ENCODE results near the gene LRWD1.
A peak's percentile ranks its signal among the peaks of the same experiment; 100 is the strongest.
"Not testable (repeated sequence)": the region's sequence is repeated elsewhere in the genome, so short reads cannot be mapped to it uniquely, and the experiment has no call there.

LRWD1 gene

DNA sequence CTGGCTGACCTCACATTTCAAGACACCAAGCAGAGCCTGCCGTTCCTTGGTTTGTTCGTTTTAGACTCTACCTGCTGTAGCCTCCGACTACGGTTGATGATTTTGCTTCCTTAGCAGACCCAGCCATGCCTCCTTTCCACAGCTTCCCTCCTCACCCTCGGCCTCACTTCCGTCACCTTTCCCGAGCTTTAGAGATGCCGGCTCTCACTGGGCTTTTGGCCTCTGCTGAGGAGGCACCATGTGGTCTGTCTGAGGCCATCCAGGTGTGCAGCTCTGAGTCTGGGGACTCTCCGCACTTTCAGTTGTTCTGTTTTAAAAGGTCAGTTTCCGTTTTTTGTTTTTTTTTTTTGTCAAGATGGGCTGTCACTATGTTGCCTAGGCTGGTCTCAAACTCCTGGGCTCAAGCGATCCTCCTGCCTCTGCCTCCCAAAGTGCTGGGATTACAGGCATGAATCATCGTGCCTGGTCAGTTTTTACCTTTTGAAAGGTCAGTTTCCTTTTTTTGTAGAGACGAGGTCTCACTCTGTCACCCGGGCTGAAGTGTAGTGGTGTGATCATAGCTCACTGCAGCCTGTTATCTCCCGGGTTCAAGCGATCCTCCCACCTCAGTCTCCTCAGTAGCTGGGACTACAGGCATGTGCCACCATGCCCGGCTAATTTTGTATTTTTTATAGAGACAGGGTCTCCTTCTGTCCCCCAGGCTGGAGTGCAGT is 19.7 kb upstream of the LRWD1 start:
- DNase-seq, result no peak

DNA sequence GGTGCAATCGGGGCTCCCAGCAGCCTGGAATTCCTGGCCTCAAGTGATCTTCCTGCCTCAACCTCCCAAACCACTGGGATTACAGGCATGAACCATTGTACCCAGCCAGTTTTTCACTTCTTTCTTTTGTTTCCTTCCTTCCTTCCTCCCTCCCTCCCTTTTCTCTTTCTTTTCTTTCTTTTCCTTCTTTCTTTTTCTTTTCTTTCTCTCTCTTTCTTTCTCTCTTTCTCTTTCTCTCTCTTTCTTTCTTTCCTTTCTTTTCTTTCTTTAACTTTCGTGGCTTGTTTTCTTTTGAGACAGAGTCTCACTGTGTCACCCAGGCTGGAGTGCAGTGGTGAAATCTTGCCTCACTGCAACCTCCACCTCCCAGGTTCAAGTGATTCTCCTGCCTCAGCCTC is 19.1 kb upstream of the LRWD1 start:
- DNase-seq, result no peak

DNA sequence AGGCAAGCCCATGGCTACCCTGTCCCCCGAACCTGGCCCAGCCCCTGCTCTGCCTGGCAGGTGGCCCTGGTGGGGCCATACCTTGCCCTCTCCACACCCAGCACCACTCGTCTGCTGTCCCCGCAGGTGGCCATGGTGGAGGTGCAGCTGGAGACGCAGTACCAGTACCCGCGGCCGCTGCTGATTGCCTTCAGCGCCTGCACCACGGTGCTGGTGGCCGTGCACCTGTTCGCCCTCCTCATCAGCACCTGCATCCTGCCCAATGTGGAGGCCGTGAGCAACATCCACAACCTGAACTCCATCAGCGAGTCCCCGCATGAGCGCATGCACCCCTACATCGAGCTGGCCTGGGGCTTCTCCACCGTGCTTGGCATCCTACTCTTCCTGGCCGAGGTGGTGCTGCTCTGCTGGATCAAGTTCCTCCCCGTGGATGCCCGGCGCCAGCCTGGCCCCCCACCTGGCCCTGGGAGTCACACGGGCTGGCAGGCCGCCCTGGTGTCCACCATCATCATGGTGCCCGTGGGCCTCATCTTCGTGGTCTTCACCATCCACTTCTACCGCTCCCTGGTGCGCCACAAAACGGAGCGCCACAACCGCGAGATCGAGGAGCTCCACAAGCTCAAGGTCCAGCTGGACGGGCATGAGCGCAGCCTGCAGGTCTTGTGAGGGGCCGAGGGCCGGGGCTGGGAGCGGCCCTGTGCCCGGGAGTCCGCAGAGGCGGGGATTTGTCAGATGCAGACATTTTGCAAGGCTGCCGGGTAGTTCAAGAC is 18.2 kb upstream of the LRWD1 start:
- DNase-seq, result no peak

DNA sequence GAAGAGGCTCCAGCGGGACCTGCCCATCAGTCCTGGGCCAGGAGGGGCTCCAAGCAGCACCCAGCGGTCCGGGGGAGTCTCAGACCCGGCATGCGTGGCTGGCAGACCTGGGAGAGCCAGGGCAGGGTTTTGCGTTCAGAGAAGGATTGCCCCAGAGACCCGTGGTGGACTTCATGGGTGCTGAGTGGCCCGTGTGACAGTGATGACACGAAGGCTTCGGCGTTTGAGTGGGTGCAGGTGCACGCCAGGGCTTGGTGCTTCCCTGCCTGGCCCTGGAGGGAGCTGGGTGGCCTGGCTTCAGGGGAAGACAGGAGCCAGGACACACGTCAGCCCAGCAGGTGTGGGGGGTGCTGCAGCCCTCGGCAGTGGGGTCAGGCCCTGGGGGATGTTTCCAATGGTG is 17.5 kb upstream of the LRWD1 start:
- DNase-seq, result no peak

DNA sequence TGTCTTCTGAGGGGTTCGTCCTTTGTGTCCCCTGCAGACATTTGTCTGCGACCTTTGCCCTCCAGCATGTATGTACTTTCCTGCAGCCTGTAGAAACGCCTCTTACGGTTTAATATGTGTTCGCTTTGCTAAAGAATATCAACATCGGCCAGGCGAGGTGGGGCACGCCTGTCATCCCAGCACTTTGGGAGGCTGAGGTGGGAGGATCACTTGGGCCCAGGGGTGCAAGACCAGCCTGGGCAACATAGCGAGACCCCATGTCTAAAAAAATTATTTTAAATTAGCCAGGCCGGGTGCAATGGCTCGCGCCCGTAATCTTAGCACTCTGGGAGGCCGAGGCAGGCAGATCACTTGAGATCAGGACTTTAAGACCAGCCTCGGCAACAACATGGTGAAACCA is 15.6 kb upstream of the LRWD1 start:
- no peak for DNase-seq

DNA sequence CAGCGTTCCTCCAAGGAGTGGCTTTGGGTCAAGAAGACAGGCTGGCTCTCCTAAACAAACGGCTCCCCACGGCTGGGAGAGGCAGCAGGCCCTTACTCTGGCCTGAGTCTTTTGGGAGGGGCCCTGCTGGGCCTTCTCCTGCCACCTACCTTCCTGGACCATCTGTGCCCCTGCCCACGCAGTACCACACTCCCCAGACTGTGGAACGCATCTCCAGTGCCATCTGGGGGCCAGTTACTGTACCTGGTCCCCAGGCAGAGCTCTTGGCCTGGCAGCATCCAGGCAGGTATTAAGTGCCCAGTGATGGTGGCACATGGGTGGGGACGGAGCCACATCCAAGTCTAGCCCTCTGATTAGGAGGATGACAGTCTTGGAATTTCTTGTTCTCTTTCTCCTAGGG is 14.5 kb upstream of the LRWD1 start:
- DNase-seq, result peak; percentile 47 to 69

DNA sequence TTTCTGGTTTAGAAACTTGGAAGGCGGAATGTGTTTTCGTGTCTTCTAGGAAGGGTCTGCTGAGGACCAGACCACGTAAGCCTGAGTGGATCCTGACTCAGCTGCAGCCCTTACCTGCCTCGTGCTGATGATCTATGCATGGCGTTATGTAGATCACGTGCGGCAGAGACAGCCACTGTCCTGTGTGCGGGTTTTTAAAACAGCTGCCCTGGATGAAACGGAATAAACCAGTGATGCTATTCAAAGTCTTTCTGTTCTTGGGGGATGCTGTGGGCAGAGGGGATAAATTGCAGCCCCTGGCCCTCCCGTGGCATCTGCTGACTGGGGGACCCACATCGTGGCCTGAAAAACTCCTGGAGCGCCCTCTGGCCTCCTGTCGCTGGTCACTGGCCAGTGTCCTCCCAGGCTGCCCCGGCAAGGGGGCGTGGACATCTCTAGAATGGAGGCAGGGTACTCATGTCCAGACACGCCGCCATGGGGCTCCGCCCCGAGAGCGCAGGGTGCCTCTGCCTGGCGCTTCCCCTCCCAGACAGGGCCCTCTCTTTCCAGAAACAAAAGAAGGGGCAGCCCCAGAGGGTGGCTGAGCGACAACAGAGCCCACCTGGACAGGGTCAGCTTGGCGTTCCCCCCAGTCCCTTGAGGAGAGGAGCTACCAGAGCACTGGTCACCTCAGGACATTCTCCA is 13.3 kb upstream of the LRWD1 start:
- no peak for DNase-seq

DNA sequence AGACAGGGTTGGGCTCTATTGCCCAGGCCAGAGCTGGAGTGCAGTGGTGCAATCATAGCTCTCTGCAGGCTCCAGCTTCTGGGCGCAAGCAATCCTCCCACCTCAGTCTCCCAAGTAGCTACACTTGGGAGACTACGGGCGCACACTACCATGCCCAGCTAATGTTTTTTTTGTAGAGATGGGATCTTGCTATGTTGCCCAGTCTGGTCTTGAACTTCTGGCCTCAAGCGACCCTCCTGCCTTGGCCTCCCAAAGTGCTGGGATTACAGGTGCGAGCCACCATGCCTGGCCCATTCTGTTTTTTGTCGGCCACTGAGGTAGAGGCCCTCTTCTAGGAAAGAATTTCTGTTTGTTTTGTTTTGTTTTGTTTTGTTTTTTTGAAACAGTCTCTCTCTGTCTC is 12.3 kb upstream of the LRWD1 start:
- DNase-seq, result no peak

DNA sequence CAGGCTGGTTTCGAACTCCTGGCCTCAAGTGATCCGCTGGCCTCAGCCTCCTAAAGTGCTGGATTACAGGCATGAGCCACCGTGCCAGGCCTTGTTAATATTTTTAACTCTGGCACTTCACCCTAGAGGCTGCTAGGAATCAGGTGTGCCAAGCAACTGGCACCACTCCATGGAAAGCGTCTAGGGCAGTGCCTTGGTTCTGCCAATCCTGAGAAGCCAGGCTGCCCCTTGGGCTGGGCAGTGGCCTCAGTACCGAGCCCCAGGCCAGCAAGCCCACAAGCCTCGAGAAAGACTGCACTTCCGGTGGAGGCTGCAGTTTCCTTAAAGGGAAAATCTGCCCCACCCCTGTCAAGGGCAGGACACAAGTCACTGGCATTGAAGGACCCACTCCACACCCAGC is 11.5 kb upstream of the LRWD1 start:
- peak; percentile 26 to 59 for DNase-seq

DNA sequence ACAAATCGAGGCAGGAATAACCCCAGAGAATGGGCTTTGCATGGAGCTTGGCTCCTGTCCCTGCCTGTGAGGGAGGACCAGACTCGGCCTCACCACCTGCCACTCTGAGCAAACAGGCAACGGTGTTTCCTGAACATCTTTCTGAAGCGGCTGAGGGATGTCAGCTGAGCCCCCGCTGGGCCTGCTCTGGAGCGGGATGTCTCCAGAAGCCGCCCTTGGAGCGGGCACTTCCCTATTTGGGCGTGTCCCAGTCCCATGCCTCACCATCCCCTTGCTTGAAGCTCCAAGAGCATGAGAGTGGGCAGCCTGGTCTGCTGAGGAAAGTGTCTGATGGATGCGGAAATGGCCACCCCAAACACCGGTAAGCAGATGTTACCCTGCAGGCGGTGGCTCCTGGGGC is 10.3 kb upstream of the LRWD1 start:
- peak in 1 of 2 experiments; percentile 10 for DNase-seq

DNA sequence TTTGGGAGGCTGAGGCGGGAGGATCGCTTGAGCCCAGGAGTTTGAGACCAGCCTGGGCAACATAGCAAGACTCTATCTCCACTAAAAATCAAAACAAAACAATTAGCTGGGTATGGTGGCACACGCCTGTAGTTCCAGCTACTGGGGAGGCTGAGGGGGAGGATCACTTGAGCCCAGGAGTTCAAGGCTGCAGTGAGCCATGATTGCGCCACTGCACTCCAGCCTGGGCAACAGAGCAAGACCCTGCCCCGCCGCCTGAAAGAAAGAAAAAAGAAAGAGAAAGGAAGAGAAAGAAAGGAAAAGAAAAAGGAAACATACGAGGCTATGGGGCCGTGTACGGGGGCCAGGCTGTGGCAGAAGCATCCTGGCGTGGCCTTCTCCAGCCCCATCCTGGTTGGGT is 9.9 kb upstream of the LRWD1 start:
- DNase-seq, result not testable (repeated sequence)

DNA sequence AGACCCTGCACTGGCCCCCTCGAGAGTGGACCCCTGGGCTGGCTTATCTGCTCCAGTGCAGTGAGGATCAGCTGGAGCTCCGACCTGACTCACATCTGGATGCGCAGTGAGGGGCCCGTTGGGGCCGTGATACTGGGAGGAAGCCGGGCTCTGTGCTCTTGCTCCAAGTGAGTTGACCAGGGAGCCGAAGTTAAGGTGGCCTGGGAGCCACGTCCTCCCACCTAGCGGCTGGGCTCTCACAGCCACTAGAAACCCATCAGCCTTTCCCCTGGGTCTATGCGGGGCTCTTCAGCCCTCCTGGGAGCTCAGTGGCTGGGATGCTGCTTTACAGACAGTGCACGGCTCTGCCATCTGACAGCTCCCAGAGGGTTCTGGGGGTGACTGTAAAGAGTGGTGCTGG is 9.2 kb upstream of the LRWD1 start:
- DNase-seq, result no peak

DNA sequence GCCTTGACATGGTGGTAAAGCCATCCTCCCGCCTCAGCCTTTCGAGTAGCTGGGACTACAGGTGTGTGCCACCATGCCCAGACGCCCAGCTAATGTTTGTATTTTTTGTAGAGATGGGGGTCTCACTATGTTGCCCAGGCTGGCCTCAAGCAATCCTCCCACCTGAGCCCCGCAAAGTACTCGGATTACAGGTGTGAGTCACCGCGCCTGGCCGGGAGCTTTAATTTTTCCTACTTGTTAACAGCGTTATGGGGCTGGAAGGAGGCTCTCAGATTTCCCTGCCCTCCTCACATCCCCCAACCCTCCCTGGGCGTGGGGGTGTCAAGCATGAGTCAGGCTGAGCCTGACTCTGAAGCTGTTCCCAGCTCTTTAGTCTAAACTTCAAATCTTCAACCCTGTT is 8.5 kb upstream of the LRWD1 start:
- no peak for DNase-seq

DNA sequence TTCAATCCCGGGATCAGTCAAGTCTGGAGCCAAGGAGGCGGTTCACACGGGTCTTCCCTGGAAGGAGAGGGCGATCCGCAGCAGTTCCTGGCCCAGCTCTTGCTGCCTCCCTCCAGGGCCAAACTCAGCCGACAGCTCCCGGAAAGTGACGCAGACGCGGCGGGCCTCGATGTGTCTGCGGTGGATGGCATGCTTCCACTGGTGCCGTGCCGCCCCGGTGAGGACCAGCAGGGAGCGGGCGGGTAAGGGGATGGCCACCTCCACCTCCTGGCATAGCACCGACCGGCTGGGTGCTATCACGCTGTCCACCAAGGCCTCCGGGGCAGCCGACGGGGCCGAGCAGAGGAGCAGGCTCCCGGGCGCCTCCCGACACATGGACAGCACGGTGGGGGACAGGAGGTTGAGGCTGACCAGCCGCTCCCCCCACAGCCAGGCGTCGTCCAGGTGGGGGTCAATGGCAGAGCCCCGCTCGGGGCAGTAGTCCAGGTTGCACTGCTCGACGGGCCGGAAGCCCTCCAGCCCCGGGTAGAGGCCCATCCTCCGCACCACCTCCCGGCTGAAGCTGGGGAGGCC is 7.3 kb upstream of the LRWD1 start:
- no peak for DNase-seq

DNA sequence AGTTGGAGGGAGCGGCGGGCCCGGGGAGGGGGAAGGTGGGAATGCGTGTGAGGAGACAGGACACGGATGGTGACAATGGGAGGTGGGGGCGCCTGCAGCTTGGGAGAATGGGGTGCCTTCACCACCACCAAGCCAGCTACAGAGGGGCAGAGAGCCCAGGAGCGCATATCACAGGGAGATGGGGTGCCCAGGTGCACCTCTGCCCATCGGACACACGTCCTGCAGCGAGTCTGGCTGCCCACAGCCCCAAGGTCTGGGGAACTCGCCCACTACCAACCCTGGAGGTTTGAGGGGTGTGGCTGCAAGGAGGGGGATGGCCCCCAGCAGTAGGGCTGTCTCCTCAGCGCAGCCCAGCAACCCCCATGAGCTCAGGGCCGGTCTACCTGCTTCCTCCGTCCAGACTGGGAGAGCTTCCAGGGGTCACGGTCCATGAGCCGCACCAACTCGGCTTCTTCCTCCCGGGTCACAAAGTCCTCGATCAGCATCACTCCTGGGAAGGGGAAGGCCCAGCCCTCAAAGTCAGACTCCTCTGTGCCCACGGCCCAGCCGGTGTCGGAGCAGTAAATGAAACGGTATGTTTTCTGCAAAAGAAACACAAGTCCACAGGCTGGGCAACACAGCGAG is 5.5 kb upstream of the LRWD1 start:
- DNase-seq, result no peak

DNA sequence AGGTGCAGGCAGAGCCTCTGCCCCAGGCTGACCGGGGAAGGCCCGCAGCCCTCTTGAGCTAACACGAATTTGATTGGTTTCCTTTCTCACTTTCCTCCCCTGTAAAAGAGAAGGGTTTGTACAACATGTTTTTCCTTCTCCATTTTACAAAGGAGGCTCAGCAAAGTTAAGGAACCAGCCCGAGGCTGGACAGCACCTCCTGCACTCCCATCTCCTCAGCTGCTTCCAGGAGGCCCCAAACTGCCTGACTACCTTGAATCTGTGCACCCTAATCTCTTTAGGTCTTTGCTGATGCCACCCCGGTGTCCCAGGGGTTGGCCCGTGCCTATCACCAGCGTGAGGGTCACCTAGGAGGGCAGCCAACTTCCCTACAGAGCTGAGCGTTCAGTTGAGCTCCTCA is 4.3 kb upstream of the LRWD1 start:
- DNase-seq, result no peak

DNA sequence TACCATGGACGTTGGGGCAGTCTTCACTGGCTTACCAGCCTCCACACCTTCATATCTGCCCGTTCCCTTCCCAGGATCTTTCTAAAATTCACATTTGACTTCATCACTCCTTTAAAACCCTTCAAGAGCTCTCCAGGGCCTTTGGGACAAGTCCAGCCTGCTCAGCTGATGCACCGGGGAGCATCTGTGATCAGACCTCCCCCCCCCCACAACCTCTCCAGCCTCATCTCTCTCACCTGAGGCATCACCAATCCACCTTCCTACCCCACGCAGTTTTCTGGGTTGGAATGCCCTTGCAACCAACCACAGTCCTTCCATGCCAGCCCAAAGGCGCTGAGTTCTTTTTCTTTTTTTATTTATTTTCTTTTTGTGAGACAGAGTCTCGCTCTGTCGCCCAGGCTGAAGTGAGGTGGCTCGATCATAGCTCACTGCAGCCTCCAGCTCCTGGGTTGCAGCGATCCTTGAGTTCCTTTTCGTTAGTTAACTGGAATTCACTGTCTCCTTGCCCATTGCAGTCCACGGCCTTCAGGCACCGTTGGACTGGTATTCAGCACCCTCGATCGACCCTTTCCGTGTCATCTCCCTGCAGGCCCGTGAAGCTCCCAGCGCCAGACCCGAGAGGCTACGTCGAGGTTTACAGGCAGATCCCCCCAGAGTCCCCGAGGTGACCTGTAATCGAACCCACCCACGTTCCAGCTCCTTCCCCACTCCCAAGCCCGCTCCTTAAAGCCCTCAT is 775 bp upstream of the LRWD1 start:
- no peak for DNase-seq

DNA sequence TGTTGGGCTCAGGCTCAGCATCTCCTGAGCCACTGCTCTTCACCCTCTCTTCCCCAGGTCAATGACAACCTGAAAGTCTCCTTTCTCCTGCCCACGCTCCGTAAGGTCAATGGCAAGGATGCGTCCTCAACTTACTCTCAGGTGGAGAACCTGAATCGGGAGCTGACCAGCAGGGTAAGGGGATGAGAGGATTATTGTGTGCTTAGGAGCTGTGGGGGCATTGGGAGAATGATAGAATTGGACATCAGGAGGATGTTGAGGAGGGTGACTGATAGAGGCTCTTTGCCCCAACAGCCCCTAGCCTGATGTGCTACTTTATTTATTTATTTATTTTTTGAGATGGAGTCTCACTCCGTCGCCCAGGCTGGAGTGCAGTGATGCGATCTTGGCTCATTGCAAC is 1.3 kb downstream of the LRWD1 start:
- DNase-seq, result no peak

DNA sequence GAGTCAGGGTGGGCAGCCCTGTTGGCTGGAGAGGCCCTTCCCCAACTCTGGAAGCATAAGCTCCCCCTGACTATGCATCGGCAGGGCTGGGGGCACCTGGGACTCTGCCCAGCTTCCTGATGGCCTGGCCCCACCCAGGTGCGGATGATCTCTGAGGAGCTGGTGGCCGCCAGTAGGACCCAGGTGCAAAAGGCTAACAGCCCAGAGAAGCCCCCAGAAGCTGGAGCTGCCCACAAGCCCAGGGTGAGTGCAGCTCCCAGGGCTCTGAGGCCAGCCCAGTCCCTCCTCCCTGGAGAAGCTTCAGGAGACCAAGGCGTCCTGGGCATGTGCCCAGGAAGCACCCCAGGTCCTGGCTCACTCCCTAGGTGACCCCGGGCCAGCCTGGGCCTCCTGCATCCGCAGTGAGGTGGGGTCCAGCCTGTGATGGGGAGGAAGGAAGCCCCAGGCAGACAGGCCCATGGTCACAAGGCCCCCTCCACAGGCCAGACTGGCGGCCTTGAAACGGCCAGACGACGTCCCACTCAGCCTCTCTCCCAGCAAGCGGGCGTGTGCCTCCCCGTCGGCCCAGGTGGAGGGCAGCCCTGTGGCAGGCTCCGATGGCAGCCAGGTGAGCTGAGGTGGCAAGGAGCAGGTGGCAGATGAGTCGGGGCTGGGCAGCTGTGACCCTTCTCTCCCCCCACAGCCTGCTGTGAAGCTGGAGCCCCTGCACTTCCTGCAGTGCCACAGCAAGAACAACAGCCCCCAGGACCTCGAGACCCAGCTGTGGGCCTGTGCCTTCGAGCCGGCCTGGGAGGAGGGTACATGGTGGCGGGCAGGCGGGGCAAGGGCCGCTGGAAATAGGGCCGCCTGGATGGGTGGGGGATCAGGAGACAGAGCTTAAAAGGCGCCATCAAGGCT is 3.0 kb downstream of the LRWD1 start:
- no peak for DNase-seq

DNA sequence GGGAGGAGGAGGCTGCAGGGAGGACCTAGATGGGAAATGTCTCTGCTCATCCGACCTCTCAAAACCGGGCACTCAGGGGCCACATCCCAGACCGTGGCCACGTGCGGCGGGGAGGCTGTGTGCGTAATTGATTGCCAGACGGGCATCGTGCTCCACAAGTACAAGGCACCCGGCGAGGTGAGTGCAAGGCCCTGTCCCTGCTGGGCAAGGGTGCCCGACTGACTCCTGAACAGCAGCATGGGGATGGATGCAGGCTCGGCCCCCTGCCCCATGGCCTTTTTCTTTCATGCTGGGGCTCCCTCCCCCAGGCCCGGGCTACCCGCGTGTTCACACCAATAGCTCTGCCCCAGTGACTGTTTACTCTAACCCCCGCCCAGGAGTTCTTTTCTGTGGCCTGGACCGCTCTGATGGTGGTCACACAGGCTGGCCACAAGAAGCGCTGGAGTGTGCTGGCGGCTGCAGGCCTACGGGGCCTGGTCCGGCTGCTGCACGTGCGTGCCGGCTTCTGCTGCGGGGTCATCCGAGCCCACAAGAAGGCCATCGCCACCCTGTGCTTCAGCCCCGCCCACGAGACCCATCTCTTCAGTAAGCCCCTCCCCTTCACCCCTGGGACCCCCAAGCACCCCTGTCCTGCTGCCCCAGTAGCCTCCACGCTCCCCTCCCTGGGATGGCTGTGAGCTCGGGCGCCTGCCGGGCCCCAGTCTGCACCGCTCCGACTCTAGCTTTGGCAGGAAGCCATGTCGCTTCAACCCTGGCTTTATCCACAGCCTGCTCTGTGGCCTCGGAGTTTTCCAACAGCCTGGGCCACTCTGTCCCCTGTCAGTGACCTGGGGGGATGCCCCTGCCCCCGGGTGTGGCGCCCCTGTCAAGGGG is 3.9 kb downstream of the LRWD1 start:
- DNase-seq, result peak in 1 of 2 experiments; percentile 7

All from cerebellar nuclear complex (tissue), 1 donor.